BLaER1 treated with 17β-estradiol and CSF1 and Interleukin-3, amounts not matched to agents 10 nM and 100 nM (cell line): Measurements from ENCODE around the gene REPIN1.
A peak's percentile ranks its signal among the peaks of the same experiment; 100 is the strongest.

Experiments used
- H3K27ac ChIP-seq, 11 experiments: shearing (Covaris generic); formaldehyde crosslinking; 2 replicates each; pipeline ENCODE4 v1.8.1; 2022
- H3K27me3 ChIP-seq, 11 experiments: shearing (Covaris generic); formaldehyde crosslinking; 2 replicates each; pipeline ENCODE4 v1.8.1; 2022
- H3K36me3 ChIP-seq, 11 experiments: shearing (Covaris generic); formaldehyde crosslinking; 2 replicates each; pipeline ENCODE4 v1.8.1; 2022
- H3K4me1 ChIP-seq, 10 experiments: shearing (Covaris generic); formaldehyde crosslinking; 2 replicates each; pipeline ENCODE4 v1.8.1; 2022
- H3K4me2 ChIP-seq, 11 experiments: shearing (Covaris generic); formaldehyde crosslinking; 2 replicates each; pipeline ENCODE4 v1.8.1; 2022
- H3K4me3 ChIP-seq, 10 experiments: shearing (Covaris generic); formaldehyde crosslinking; 2 replicates each; pipeline ENCODE4 v1.8.1; 2022
- H3K9ac ChIP-seq, 11 experiments: shearing (Covaris generic); formaldehyde crosslinking; 2 replicates each; pipeline ENCODE4 v1.8.1; 2022
- H3K9me3 ChIP-seq, 11 experiments: shearing (Covaris generic); formaldehyde crosslinking; replicated peaks in 1 of 11; 2 replicates each; pipeline ENCODE4 v1.8.1; 2022
- H4K20me1 ChIP-seq, 11 experiments: shearing (Covaris generic); formaldehyde crosslinking; 2 replicates each; pipeline ENCODE4 v1.8.1; 2022
- Cebpa-rat ChIP-seq, 11 experiments: shearing (Covaris generic); IDR thresholded peaks; 2 replicates each; pipeline ENCODE4 v1.8.1; 2022

Gene REPIN1

GRCh38 chr7:150373049-150373801, 4.6 kb downstream of the REPIN1 start:
- TF ChIP-seq Cebpa-rat (IDR thresholded peaks at IDR 0.05), result no peak
- Histone ChIP-seq H3K9ac (peak overlapping the region in 7 of 11 experiments; percentile 24 to 61 (median 39); a peak in 10 of 22 replicates), H3K4me2 (peak overlapping the region in 8 of 11 experiments; percentile 4 to 36 (median 13); a peak in 8 of 22 replicates)

GRCh38 chr7:150374026-150374425, 5.4 kb downstream of the REPIN1 start:
- peaks cover 57 to 85% (median 71%) of the 10 kb centered on the region in 10 experiments for H3K4me1 ChIP-seq

More at GRCh38 chr7:150373049-150373801, 4.6 kb downstream of the REPIN1 start:
- Histone ChIP-seq H3K36me3 (peaks cover 37 to 57% (median 49%) of the 10 kb centered on the region in 11 experiments), H3K4me3 (no peak overlapping the region), H3K9me3 (no peaks in the 10 kb centered on the region), H4K20me1 (peaks cover 46 to 62% (median 55%) of the 10 kb centered on the region in 11 experiments; a peak in 20 of 22 replicates), H3K4me1 (peaks cover 53 to 81% (median 68%) of the 10 kb centered on the region in 10 experiments), H3K27me3 (no peaks in the 10 kb centered on the region), H3K27ac (peak overlapping the region in 3 of 11 experiments; percentile 3 to 31 (median 8); a peak in 2 of 22 replicates)

GRCh38 chr7:150374472-150374871, 5.8 kb downstream of the REPIN1 start:
- no peak overlapping the region for H3K4me2 ChIP-seq
- peaks cover 46 to 62% (median 55%) of the 10 kb centered on the region in 11 experiments; a peak in 20 of 22 replicates for H4K20me1 ChIP-seq
- H3K4me3 ChIP-seq, result no peak overlapping the region
- H3K4me1 ChIP-seq, result peaks cover 57 to 85% (median 71%) of the 10 kb centered on the region in 10 experiments
- peak overlapping the region in 4 of 11 experiments; percentile 5 to 85 (median 7); a peak in 4 of 22 replicates for H3K27ac ChIP-seq
- peak overlapping the region in 2 of 11 experiments; percentile 5 to 24; a peak in 1 of 22 replicates for H3K9ac ChIP-seq
- TF ChIP-seq Cebpa-rat (IDR thresholded peaks at IDR 0.05), result no peak
- peaks cover 37 to 57% (median 49%) of the 10 kb centered on the region in 11 experiments for H3K36me3 ChIP-seq
- no peaks in the 10 kb centered on the region for H3K27me3 ChIP-seq
- no peaks in the 10 kb centered on the region for H3K9me3 ChIP-seq

More at GRCh38 chr7:150374026-150374425, 5.4 kb downstream of the REPIN1 start:
- peak overlapping the region in 4 of 11 experiments; percentile 5 to 85 (median 7); a peak in 3 of 22 replicates for H3K27ac ChIP-seq
- peaks cover 37 to 57% (median 49%) of the 10 kb centered on the region in 11 experiments for H3K36me3 ChIP-seq
- H3K4me3 ChIP-seq, result no peak overlapping the region
- no peaks in the 10 kb centered on the region for H3K9me3 ChIP-seq
- H4K20me1 ChIP-seq, result peaks cover 46 to 62% (median 55%) of the 10 kb centered on the region in 11 experiments; a peak in 20 of 22 replicates
- H3K9ac ChIP-seq, result peak overlapping the region in 3 of 11 experiments; percentile 5 to 53 (median 24); a peak in 2 of 22 replicates
- no peak for TF ChIP-seq Cebpa-rat (IDR thresholded peaks at IDR 0.05)
- no peak overlapping the region for H3K4me2 ChIP-seq
- H3K27me3 ChIP-seq, result no peaks in the 10 kb centered on the region

DNA sequence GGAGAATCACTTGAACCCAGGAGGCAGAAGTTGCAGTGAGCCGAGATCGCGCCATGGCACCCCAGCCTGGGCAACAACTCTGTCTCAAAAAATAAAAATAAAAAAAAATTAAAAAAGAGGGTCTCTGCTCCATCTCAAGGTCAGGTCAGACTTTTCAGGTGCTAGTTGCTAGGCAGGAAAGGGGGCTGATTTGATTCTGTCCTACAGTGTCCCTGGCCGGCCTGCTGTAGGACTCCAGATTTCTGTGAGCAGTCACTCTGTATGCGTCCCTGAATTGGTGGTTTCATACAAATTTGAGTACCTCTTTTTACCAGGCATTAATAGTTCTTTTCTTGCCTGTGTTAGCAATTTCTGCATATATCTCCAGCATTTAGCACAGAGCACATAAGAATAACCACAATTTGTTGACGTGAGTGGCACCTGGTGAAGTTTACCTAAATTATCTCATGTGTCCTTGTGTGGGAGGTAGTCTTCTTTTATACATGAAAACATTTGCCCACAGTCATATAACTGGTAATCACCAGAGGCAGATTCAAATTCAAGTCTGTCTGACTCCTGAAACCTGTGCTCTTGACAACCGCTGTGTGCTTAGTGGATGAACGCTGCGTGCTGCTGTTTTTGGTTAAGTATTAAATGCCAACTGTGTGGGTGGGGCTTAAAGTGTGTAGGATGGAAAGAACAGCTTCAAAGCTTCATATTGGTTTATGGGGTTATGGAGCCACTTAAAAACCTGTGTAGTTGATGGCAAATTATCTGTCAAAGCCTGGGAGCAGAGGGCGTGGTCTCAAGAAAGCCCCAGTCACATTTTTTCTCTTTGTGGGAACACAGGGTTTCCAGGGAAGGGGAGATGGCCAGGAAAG, 7.3 kb downstream of the REPIN1 start:
- Histone ChIP-seq H3K27me3 (no peaks in the 10 kb centered on the region), H3K9ac (peak overlapping the region in 4 of 11 experiments; percentile 1 to 24 (median 16); a peak in 1 of 22 replicates), H3K27ac (peak overlapping the region in 7 of 11 experiments; percentile 4 to 93 (median 85); a peak in 10 of 22 replicates), H4K20me1 (peaks cover 34 to 50% (median 41%) of the 10 kb centered on the region in 11 experiments; a peak in 20 of 22 replicates), H3K4me2 (peak overlapping the region; percentile 90 to 99 (median 94); a peak in 20 of 22 replicates), H3K4me1 (peaks cover 55 to 84% (median 69%) of the 10 kb centered on the region in 10 experiments), H3K36me3 (peaks cover 37 to 44% (median 42%) of the 10 kb centered on the region in 11 experiments), H3K4me3 (no peak overlapping the region), H3K9me3 (no peaks in the 10 kb centered on the region)
- TF ChIP-seq Cebpa-rat (IDR thresholded peaks at IDR 0.05), result no peak

- Histone ChIP-seq H3K4me2 (peak overlapping the region; percentile 90 to 99 (median 94)), H3K9me3 (no peaks in the 10 kb centered on the region), H3K27me3 (no peaks in the 10 kb centered on the region), H3K36me3 (peaks cover 32 to 37% (median 35%) of the 10 kb centered on the region in 11 experiments), H3K9ac (peak overlapping the region in 6 of 11 experiments; percentile 12 to 88 (median 22); a peak in 8 of 22 replicates), H4K20me1 (peaks cover 27 to 43% (median 34%) of the 10 kb centered on the region in 11 experiments; a peak in 20 of 22 replicates), H3K4me1 (peaks cover 53 to 82% (median 68%) of the 10 kb centered on the region in 10 experiments), H3K27ac (peak overlapping the region in 10 of 11 experiments; percentile 4 to 93 (median 86); a peak in 17 of 22 replicates), H3K4me3 (no peak overlapping the region)
- TF ChIP-seq Cebpa-rat (IDR thresholded peaks at IDR 0.05), result no peak
Measured at GRCh38 chr7:150376560-150376959, 7.9 kb downstream of the REPIN1 start.

DNA sequence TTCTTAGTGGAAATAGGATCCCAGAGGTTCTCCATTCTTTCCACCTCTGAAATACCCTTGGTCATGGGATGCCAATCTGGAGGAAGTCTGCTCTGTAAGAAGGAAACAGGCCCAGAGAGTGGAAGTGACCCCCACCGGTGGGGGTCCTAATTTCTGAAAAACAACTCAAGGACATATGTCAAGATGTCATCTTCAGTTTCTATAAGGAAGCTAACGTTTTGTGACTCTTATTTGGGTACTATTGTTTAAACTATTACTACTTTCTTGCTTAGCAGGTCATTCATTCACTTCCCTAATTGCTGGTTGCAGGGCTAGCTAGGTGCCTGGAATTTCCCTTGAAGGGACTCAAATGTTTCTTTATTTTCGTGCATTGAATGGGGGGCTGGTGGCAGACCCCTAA, 8.6 kb downstream of the REPIN1 start:
- peak overlapping the region in 10 of 11 experiments; percentile 27 to 95 (median 90); a peak in 16 of 22 replicates for H3K27ac ChIP-seq
- peaks cover 25 to 31% (median 29%) of the 10 kb centered on the region in 11 experiments for H3K36me3 ChIP-seq
- H3K9ac ChIP-seq, result peak overlapping the region in 9 of 11 experiments; percentile 20 to 93 (median 88); a peak in 11 of 22 replicates
- H3K9me3 ChIP-seq, result no peaks in the 10 kb centered on the region
- no peak overlapping the region for H3K4me3 ChIP-seq
- TF ChIP-seq Cebpa-rat (IDR thresholded peaks at IDR 0.05), result no peak
- peaks cover 56 to 82% (median 69%) of the 10 kb centered on the region in 10 experiments for H3K4me1 ChIP-seq
- peaks cover 21 to 39% (median 28%) of the 10 kb centered on the region in 11 experiments; a peak in 19 of 22 replicates for H4K20me1 ChIP-seq
- no peaks in the 10 kb centered on the region for H3K27me3 ChIP-seq
- peak overlapping the region; percentile 90 to 99 (median 94) for H3K4me2 ChIP-seq

DNA sequence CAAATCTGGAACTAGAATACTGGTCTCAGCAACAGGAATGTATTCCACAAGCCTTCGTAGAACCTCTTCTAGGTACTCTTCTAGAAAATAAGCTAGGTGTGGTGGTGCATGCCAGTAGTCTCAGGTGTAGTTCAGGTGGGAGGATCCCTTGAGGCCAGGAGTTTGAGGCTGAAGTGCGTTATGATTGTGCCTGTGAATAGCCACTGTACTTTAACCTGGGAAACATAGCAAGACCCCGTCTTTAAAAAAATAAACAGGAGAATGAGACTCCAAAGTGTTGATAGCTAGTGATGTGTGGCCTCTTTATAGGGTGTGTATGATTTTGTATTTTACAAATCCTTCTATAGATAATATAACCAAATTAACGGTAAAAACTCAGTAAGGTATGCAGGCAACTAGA, 9.0 kb downstream of the REPIN1 start:
- H3K9ac ChIP-seq, result peak overlapping the region in 10 of 11 experiments; percentile 83 to 93 (median 90); a peak in 17 of 22 replicates
- no peaks in the 10 kb centered on the region for H3K9me3 ChIP-seq
- peak overlapping the region in 10 of 11 experiments; percentile 84 to 95 (median 90); a peak in 18 of 22 replicates for H3K27ac ChIP-seq
- no peak for TF ChIP-seq Cebpa-rat (IDR thresholded peaks at IDR 0.05)
- peaks cover 21 to 27% (median 24%) of the 10 kb centered on the region in 11 experiments for H3K36me3 ChIP-seq
- peaks cover 17 to 39% (median 24%) of the 10 kb centered on the region in 11 experiments; a peak in 19 of 22 replicates for H4K20me1 ChIP-seq
- H3K27me3 ChIP-seq, result no peaks in the 10 kb centered on the region
- peak overlapping the region in 1 of 10 experiments; percentile 84; a peak in 3 of 20 replicates for H3K4me3 ChIP-seq
- peaks cover 57 to 82% (median 69%) of the 10 kb centered on the region in 10 experiments for H3K4me1 ChIP-seq
- peak overlapping the region; percentile 90 to 99 (median 94) for H3K4me2 ChIP-seq
